Glomerular visceral epithelial cell (primary cell): ENCODE data around the gene PSPH.
A peak's percentile ranks its signal among the peaks of the same experiment; 100 is the strongest.
"Not testable (repeated sequence)": the region's sequence is repeated elsewhere in the genome, so short reads cannot be mapped to it uniquely, and the experiment has no call there.

Experiments
- DNase-seq: peaks from one replicate; pipeline ENCODE4 v3.0.0-alpha.2; 2016; ENCODE audit errors: extremely low spot score

The PSPH gene

DNA sequence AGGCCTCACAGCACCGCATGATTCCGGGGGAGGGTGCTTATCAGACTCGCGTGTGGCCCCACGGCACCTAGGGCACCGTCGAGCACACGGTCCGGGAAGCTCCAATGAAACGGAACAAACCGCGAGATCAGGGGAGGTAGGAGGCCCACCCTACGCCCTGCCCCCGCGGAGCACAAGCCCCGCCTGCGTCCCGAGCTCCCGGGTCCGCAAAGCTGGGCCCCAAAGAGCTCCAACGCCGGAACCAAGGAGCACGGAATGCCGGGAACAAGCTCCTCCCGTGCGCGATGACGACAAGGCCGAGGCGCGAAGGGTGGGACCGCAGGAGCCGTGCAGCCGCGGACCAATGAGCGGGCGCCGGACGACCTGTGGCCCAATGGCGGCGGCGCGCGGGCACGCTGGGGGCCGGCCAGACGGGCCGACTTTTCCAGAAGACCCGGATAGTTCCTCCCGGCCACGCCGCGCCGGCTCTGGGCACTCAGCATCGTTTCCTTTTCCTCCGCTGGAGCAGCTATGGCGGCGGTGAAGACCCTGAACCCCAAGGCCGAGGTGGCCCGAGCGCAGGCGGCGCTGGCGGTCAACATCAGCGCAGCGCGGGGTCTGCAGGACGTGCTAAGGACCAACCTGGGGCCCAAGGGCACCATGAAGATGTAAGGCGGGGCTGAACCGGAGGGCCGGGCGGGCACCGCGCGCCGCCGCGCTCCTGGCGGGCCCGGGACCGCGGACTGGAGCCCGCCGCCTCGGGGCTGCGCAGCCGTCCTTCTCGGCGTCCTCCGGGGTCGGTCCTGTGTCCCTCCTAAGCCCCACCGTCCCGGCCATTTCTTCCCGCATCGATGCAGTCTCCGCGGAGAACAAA, at the start of gene PSPH, which contains the start of gene CCT6A:
Gene PSPH, minus strand, starts transcription at position 106 of the 853 bp plus-strand sequence. CDS start 30,232 bp downstream, outside the sequence.
Gene CCT6A, plus strand, starts transcription at position 427 of the 853 bp plus-strand sequence. Its CDS starts 84 bp downstream, at position 511.
- DNase-seq, result peak; percentile 98

DNA sequence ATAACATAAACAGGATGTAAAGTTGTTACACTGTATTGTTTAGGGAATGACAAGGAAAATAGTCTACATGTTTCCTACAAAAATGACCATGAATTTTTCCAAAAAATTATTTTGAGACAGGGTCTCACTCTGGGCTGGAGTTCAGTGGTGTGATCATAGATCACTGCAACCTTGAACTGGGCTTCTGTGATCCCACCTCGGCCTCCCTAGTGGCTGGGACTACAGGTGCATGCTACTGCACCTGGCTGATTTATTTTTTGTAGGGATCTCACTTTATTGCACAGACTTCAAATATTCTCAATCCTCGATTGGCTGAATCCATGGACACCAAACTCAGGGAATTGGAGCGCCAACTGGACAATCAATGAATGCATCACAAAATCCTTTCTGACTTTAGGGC, 48.4 kb upstream of the PSPH start:
- DNase-seq, result no peak

DNA sequence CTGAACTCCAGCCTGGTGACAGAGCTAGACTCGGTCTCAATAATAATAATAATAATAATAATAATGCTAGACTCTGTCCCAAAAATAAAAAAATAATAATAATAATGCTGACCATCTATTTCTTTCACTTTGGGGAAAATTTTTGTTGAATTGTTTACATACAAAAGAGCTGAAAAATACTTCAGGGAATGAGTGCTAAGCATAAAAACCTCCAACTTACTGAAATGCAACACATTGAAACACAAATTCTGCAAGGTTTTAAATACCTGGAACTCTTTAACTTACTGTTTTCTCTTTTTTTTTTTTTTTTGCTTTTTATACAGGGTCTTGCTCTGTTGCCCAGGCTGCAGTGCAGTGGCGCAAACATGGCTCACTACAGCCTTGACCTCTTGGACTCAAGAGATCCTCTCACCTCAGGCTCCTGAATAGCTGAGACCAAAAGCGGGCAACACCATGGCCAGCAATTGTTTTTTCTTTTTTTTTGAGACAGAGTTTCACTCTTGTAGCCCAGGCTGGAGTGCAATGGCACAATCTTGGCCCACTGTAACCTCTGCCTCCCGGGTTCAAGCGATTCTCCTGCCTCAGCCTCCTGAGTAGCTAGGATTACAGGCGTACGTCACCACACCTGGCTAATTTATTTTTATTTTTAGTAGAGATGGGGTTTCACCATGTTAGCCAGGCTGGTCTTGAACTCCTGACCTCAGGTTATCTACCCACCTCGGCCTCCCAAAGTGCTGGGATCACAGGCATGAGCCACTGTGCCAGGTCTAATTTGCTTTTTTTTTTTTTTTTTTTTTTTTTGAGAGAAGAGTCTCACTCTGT, 47.2 kb upstream of the PSPH start:
- DNase-seq, result not testable (repeated sequence)

DNA sequence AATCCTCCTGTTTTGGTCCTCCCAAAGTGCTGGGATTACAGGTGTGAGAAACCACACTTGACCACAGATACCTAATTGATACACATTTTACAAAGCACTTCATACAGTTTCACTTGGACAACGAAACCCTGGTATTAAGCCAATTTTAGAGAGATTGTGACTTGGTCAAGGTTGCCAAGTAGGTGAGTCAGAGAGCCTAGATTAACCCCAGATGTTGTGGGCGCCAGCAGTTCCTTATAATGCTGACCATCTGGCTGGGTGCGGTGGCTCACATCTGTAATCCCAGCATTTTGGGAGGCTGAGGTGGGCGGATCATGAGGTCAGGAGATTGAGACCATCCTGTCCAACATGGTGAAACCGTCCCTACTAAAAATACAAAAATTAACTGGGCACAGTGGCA, 46.5 kb upstream of the PSPH start:
- DNase-seq, result peak; percentile 31

DNA sequence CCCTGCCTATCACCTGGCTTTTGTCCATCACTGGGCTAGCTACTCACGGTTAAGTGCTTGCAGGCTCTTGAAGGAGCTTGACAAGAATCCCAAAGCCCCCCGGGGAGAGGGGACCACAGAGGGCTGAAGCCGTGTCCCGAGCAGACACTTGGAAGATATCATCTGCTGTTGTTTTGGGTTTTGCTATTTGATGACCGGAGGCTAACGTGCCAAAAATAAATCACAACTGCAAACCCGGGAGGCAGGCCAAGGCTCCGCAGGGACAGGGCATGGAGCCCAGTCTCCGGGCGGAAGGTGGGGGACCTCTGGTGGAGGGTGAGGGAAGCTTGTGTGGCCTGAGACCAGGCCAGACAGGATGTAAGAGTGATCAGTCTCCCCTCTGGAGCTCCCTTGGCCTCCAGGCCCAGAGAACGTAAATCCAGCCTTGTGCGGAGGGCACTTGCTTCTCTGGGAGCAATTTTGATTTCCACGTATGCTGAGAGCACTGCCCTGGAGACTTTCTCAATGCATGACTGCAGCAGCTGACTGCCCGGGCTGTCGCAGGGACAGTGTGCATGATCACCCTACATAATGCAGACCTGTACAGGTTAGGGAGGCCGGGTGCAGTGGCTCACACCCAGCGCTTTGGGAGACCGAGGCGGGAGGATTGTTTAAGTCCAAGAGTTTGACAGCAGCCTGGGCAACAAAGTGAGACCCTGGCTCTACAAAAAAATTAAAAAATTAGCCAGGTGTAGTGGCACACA, 41.7 kb upstream of the PSPH start, which contains the start of gene PHKG1:
Gene PHKG1, minus strand, starts transcription at position 164 of the 743 bp plus-strand sequence. CDS start 4,011 bp downstream, outside the sequence.
- peak; percentile 61 for DNase-seq

DNA sequence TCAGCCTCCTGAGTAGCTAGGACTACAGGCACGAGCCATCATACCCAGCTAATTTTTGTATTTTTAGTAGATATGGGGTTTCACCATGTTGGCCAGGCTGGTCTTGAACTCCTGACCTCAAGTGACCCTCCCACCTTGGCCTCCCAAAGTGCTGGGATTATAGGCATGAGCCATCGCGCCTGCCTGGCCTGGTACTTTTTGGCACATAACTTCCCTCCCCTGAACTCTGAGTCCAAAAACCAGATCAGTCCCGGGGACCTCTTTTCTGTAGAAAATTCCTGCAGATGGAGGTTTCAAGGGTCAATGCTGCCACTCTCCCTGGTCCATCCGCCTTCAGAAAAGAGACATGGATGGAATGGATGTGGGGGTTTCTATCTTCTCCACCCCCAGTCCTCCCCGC, 41.1 kb upstream of the PSPH start:
- not testable (repeated sequence) for DNase-seq

DNA sequence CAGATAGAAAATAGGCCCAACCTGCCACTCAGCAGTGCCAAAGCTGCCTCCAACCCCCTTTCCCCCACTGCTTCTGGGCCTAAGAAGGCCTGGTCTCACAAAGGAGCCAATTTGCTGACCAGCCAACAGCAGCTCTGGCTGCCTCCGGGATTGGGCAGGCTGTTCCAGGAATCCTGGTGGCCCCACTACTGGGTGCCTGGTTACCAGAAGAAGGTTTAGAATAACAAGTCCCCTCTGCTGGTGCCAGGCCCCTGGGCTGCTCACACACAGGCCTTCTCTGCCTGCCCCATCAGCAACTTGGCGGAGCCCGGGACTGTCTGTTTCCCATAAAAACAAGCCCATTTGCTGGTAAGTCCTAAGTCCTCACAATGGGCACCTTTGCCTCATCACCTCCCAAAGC, 40.3 kb upstream of the PSPH start:
- no peak for DNase-seq

DNA sequence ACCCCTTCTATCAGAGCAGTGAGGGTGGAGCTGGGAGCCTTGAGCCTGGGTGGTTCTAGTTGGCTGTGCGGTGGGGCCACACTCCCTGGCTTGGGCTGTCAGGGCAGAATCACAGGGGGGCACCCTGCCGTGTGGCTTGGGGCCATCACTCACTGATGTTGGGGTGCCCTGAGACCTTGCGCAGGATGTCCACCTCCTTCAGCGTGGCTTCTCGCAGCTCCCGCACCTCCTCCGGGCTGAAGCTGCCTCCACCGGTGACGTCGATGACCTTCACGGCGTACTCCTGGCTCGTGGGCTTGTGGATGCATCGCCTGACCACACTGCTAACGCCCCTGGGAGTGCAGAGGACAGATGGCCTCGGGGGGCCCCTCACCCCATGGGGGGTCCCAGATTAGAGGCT, 36.2 kb upstream of the PSPH start:
- no peak for DNase-seq

DNA sequence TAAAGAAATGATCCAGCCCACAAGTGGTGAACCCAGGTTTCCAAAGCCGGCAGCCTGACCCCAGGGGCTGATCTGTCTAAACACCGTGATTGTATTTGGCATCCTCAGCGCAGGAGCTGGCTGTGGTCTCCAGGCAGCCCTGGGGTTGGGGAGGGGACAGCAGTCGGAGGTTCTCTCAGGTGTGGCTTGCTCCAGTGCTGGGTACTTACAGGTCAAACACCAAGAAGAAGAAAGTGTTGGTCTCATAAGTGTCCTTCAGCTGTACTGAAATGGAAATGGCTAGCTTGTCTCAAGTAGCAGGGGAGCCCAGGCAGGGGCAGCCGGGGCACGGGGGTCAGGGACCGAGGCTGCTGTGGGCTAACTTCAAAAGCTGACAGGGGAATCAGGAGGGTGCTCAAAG, 35.5 kb upstream of the PSPH start:
- no peak for DNase-seq

DNA sequence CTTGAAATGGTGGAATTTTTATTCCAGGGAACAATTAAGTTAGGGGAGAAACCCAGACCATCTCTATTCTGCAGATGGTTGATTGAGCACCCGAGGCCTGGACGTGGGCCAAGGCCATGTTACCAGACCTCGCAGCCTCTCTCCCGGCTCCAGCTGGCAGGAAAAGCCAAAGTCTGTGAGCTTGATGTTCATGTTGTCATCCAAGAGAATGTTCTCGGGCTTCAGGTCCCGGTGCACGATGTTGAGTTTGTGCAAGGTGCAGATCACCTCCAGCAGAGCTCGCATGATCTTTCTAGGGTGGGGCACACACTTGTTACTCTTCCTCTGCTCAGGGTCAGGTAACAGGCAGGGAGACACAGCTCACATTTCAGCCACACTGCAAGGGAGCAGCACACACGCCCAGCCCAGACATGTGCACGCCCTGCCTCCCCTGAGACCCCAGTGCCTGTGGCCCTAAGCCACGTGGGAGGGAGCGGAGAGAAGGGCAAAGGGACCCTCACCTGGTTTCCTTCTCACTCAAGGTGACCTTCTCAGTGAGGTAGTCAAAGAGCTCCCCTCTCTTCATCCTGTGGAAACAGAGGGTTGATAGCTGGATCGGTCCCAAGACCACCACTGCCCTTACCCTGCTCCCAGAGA, 32.0 kb upstream of the PSPH start:
- DNase-seq, result no peak

DNA sequence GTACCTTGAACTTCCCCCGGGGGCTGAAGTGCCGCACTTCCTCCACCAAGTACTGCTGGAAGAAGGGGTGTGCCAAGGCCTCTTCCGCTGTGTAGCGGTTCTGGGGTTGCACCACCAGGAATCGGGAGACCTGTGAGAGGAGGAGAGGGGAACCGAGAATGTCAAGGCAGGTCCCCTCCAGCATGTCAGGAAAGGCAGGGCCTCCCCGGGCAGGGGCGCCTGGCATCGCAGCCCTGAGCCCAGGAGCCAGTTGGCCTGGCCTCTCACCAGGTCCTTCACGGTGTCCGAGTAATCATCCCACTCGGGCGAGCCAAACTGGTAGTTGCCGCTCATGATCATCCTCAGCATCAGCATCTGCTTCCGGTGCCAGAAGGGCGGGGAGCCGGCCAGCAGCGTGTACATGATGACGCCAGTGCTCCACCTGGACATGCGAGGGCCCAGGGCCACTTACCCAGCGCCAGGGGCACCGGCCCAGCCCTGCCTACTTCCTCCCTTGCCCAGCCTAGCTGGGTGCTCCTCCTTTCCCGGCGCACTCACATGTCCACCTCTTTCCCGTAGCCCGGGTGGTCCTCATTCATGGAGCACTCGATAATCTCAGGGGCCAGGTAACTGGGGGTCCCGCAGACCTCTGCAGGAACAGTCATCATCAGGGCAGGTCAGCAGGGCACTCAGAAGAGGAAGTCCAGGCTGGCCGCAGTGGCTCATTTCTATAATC, 30.5 kb upstream of the PSPH start:
- DNase-seq, result no peak

DNA sequence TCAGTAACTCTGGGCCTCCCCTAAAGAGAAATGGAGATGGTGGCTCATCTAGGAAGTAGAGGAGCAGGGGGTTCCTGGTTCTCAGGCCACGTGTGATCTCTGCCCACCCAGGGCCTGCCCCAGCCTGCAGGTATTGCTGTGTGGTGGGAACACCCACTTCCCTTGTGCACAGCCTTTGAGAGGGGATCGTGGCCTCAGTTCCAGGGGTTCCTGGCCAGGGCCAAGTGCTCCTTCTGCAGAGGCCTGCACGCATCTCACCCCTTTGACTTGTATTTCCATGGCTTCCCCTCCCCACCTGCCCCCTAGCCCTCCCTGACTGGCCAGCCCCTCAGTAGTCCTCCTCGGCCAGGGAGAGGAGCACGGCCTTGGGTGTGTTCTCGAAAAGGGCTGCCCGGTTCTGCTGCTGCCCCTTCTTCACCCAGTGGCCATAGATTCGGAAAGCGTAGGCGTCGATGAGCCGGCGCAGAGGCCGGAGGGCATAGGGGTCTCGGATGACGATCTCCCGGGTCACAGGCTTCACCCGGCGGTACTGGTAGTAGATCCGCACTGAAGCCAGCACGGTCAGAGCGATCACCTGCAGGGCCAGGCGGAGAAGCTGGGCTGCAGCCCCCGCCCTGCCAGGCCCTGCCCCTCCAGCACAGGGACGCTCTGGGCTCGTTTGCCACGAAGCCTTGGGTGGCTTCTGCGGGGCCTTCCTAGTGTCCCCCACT, 29.6 kb upstream of the PSPH start:
- DNase-seq, result not testable (repeated sequence)

DNA sequence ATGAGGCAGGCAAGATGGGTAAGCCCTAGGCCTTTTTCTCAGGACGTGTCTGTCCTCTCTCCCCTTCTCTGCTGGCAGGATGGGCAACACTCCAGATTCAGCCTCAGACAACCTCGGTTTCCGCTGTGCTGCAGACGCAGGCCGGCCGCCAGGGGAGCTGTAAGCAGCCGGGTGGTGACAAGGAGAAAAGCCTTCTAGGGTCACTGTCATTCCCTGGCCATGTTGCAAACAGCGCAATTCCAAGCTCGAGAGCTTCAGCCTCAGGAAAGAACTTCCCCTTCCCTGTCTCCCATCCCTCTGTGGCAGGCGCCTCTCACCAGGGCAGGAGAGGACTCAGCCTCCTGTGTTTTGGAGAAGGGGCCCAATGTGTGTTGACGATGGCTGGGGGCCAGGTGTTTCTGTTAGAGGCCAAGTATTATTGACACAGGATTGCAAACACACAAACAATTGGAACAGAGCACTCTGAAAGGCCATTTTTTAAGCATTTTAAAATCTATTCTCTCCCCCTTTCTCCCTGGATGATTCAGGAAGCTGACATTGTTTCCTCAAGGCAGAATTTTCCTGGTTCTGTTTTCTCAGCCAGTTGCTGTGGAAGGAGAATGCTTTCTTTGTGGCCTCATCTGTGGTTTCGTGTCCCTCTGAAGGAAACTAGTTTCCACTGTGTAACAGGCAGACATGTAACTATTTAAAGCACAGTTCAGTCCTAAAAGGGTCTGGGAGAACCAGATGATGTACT, 28.4 kb upstream of the PSPH start:
- no peak for DNase-seq

DNA sequence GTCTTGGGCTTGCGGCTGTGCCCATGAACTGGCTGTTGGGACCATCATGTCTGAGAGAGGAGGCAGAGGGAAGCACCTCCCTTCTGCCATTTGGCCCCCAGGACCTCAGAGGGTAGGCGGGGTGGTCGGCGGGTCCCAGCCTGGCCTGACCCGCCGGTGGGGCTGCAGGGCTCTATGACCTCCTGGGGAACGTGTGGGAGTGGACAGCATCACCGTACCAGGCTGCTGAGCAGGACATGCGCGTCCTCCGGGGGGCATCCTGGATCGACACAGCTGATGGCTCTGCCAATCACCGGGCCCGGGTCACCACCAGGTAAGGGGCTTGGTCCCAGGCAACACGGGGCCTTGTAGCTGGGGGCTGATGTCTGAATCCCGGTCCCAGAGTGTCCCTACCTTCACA, 27.0 kb upstream of the PSPH start:
- DNase-seq, result no peak

DNA sequence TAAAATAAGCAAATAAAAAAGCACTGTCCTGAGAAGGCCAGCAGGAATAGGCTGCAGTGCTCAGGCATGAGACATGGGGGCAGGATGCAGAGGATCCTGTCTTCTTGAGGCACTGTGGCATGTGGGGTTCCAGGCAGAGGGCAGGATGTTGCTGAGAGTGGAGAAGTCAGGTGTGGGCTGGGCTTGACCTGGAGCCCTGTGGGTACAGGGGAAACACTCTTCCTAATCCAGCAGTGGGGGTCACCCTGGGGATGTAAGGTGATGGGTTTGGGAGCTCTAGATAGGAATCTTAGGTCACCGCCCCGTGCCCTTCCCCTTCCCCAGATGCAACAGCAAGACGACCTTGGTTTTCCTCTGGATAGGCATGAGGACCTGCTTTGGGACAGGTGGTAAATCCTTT, 26.4 kb upstream of the PSPH start:
- no peak for DNase-seq

DNA sequence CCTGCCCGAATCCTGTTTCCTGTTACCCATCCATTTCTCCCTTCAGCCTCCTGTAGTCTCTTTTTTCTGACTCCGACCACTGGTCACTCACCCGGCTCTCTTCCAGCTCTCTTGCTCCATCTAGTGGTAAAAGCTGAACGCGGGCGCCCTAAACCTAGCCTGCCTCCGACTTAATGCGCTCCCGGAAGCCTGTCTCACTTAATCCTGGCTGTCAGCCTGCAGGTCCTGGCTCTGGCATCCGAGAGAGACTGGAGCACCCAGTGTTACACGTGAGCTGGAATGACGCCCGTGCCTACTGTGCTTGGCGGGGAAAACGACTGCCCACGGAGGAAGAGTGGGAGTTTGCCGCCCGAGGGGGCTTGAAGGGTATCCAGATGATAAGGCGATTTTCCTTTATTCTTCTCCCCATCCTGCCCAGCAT, 23.1 kb upstream of the PSPH start:
- peak; percentile 87 for DNase-seq

DNA sequence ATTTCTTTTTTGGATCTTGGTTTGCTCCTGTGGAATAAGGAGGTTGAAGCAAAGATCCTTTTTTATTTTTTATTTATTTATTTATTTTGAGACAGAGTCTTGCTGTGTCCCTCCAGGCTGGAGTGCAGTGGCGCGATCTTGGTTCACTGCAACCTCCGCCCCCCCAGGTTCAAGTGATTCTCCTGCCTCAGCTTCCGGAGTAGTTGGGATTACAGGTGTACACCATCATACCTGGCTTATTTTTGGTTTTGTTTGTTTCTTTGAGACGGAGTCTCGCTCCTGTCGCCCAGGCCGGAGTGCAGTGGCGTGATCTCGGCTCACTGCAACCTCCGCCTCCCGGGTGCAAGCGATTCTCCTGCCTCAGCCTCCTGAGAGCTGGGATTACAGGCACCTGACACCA, 15.1 kb upstream of the PSPH start:
- not testable (repeated sequence) for DNase-seq

DNA sequence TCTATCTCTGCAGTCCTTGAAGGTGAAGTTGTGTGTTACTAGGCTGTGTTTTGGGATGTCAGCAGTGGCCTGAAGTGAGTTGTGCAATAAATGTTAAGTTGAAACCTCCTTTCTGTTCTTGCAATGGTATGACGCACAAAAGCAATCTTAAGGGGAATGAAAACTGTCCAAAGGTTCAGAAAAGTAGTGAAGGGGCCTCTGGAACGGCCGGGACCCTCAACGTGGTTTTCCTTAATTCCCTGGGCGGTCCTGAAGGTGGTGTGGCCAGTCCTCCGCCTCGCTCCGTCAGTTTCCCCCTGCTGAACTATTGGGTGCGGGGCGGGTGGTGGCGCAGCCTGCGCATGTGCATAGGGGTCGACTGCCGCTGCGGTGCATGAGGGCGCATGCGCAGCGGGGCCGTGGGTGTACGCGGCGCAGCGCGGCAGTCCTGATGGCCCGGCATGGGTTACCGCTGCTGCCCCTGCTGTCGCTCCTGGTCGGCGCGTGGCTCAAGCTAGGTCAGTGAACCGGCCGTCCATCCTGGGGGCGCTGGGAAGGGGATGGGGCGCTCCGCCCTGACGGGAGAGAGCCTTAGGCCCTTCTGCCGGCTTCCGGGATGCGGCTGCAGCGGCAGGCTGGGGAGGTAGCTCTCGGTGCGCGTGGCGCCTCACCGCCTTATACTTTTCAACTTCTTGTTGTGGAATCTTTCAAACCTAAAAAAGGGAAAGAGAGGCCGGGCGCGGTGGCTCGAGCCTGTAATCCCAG, 12.8 kb upstream of the PSPH start, which contains the start of gene SUMF2:
Gene SUMF2, plus strand, starts transcription at position 405 of the 744 bp plus-strand sequence. Its CDS starts 26 bp downstream, at position 431.
- DNase-seq, result peak; percentile 91
